Psoas muscle (tissue), 8 donors: ENCODE results near the gene EIF2AK2. TPM values are rescaled to one million over a fixed set of nuclear protein-coding genes. Genes with fewer than 3 reads are reported as not detected.
"Not testable (repeated sequence)": the region's sequence is repeated elsewhere in the genome, so short reads cannot be mapped to it uniquely, and the experiment has no call there.

Source experiments
- ATAC-seq, 4 donors: fragments of 200-7000 bp; cut with Tn5 transposase; one replicate each; pipeline ENCODE4 v1.9.1; 2020; ENCODE audit warnings: moderate library complexity in 3 of 4, mild to moderate bottlenecking in 2 of 4
- DNase-seq, 2 donors: peaks; one replicate each; pipeline ENCODE4 v3.0.0-alpha.2; 2020
- H3K27ac ChIP-seq: fragments of 200-600 bp; one replicate; pipeline ENCODE4 v1.8.0; 2022
- H3K27me3 ChIP-seq, 3 donors: fragments of 200-600 bp in 1 of 3; one replicate each; pipeline versions ENCODE4 v1.6.1 to v1.8.0; 2013 to 2022; ENCODE audit warnings: low read length in 2 of 3, mild to moderate bottlenecking in 2 of 3, moderate library complexity in 1 of 3; ENCODE audit not compliant: insufficient read depth in 3 of 3
- H3K36me3 ChIP-seq, 2 donors: fragments of 200-600 bp in 1 of 2; one replicate each; pipeline versions ENCODE4 v1.6.1 to v1.8.0; 2013 to 2022; ENCODE audit warnings: low read depth in 1 of 2, mild to moderate bottlenecking in 1 of 2, moderate library complexity in 1 of 2; ENCODE audit not compliant: insufficient read depth in 1 of 2
- H3K4me1 ChIP-seq: fragments of 200-600 bp; one replicate; pipeline ENCODE4 v1.8.0; 2022
- H3K4me3 ChIP-seq: fragments of 200-600 bp; one replicate; pipeline ENCODE4 v1.8.0; 2022; ENCODE audit warnings: mild to moderate bottlenecking
- H3K9me3 ChIP-seq: fragments of 200-600 bp; one replicate; pipeline ENCODE4 v1.8.0; 2022
- CTCF ChIP-seq: fragments of 200-600 bp; IDR thresholded peaks from one replicate; pipeline ENCODE4 v1.8.0; 2022; ENCODE audit warnings: antibody characterized with exemption
- WGBS, 3 donors: extraction: QIAGEN DNeasy Blood & Tissue Kit; methylation state at CpG; one replicate each; pipeline versions ENCODE4 v1.1.6 to v1.1.7; 2013; 5-methylcytosine and 5-hydroxymethylcytosine counted together
- intact Hi-C, 2 donors: fragments of 100-400 bp; cut with DNase I; formaldehyde crosslinking; loops; one replicate each; pipeline versions ENCODE4 v1.11.0 to v1.14.2; 2022
- polyA plus RNA-seq, 3 donors: library from polyadenylated mRNA; stranded (reverse); fragments of 200-250 nt; gene quantifications; one replicate each; pipeline ENCODE4 v1.2.3, GENCODE V29; 2013
- total RNA-seq, 4 donors: library from RNA; stranded (reverse); fragmentation: NEBNext Ultra II Directional in 2 of 4; extraction: Animal tissue kit (Norgen Biotek cat#: 25700) in 2 of 4; gene quantifications; one replicate each; pipeline versions ENCODE4 v1.2.1 to v1.2.4, GENCODE V29; 2021 to 2023
- donor health status: healthy with polysubstance abuse.
- donor health status: DM: no; HTN: no; CAD: no; lungs with moderate emphysema.
- donor health status: Bipolar disorder and iron deficiency.
- donor health status: healthy.
- donor health status: DM: yes; HTN: yes; CAD: no.
- donor health status: DM: no; HTN: no; CAD: no.
- donor health status: DM: no; HTN: no; CAD: no.
- donor health status: DM: yes; HTN: yes; CAD: no.

EIF2AK2 gene
- total and polyA plus RNA-seq, 7 donors: 1.1 to 16.6 (median 6.7) TPM

- ATAC-seq: no peak
- WGBS, 3 donors: 92 to 96% (median 94%) methylated on average over 1 of the region's 1 CpG
- Histone ChIP-seq H3K4me3 (no peak overlapping the region), H3K27me3 (no peaks in the 10 kb centered on the region), H3K36me3 (peaks cover 5 to 72% of the 10 kb centered on the region in 2 donors), H3K4me1 (peaks cover 10% of the 10 kb centered on the region), H3K9me3 (peaks cover 5% of the 10 kb centered on the region), H3K27ac (no peak overlapping the region)
- intact Hi-C loops: no loop called here
- no peak for DNase-seq
- TF ChIP-seq CTCF: no peak
Observed at GRCh38 chr2:37201766-37202165, 45.0 kb upstream of the EIF2AK2 start.

GRCh38 chr2:37201208-37201607, 44.4 kb upstream of the EIF2AK2 start:
- whole genome bisulfite sequencing, 3 donors: 68 to 80% (median 78%) methylated on average over 1 of the region's 1 CpG
- ATAC-seq: no peak
- H3K36me3 ChIP-seq: peaks cover 5 to 66% of the 10 kb centered on the region in 2 donors

GRCh38 chr2:37198681-37199065, 41.9 kb upstream of the EIF2AK2 start:
- H3K36me3 ChIP-seq: peaks cover 5 to 42% of the 10 kb centered on the region in 2 donors
- no peak for TF ChIP-seq CTCF
- ATAC-seq (no peak), DNase-seq (no peak)
- H3K4me1 ChIP-seq: peaks cover 10% of the 10 kb centered on the region
- no peaks in the 10 kb centered on the region for H3K9me3 ChIP-seq
- no peak overlapping the region for H3K4me3 ChIP-seq
- H3K27ac ChIP-seq: no peak overlapping the region
- intact Hi-C loops: no loop called here
- WGBS, 3 donors: 90 to 91% (median 90%) methylated on average over 8 of the region's 8 CpGs
- H3K27me3 ChIP-seq: no peaks in the 10 kb centered on the region

More at GRCh38 chr2:37201208-37201607, 44.4 kb upstream of the EIF2AK2 start:
- H3K9me3 ChIP-seq: no peaks in the 10 kb centered on the region
- no peak for TF ChIP-seq CTCF
- no peak overlapping the region for H3K27ac ChIP-seq
- H3K27me3 ChIP-seq: no peaks in the 10 kb centered on the region
- no peak for DNase-seq
- H3K4me3 ChIP-seq: no peak overlapping the region
- intact Hi-C loops: no loop called here
- H3K4me1 ChIP-seq: peaks cover 10% of the 10 kb centered on the region

- peak; percentile 92 to 95 (median 92) for ATAC-seq
- peak; percentile 81 to 92 for DNase-seq
- H3K4me1 ChIP-seq: peaks cover 10% of the 10 kb centered on the region
- intact Hi-C loops: no loop called here
- TF ChIP-seq CTCF: no peak
- peaks cover 5 to 21% of the 10 kb centered on the region in 2 donors for H3K36me3 ChIP-seq
- H3K9me3 ChIP-seq: no peaks in the 10 kb centered on the region
- 0 to 1% (median 0%) methylated on average over 57 to 72 of the region's 72 CpGs for WGBS, 3 donors
- peak within 1 kb of the TSS; percentile 92 for H3K27ac ChIP-seq
- no peaks in the 10 kb centered on the region for H3K27me3 ChIP-seq
- H3K4me3 ChIP-seq: peak within 1 kb of the TSS; percentile 99
Observed at GRCh38 chr2:37196320-37197195, 39.8 kb upstream of the EIF2AK2 start, which contains the start of gene CEBPZOS. TSS of gene CEBPZOS (plus strand) at chr2:37196496. CDS start at chr2:37199705, 3,209 bp downstream.

GRCh38 chr2:37195862-37196319, 39.1 kb upstream of the EIF2AK2 start:
- WGBS, 3 donors: 80 to 83% (median 81%) methylated on average over 20 of the region's 20 CpGs
- DNase-seq, H3K9me3 ChIP-seq, ATAC-seq, intact Hi-C loops, H3K27me3 ChIP-seq: not testable (repeated sequence)
- peaks cover 10% of the 10 kb centered on the region for H3K4me1 ChIP-seq
- peak overlapping the region; percentile 99 for H3K4me3 ChIP-seq
- peaks cover 5 to 14% of the 10 kb centered on the region in 2 donors for H3K36me3 ChIP-seq
- peak overlapping the region; percentile 92 for H3K27ac ChIP-seq
